Adrenal gland (tissue), 12 donors: ENCODE results near the gene G0S2. TPM values are rescaled to one million over a fixed set of nuclear protein-coding genes. Genes with fewer than 3 reads are reported as not detected.
A peak's percentile ranks its signal among the peaks of the same experiment; 100 is the strongest.

Experiments
- DNase-seq, 7 donors: peaks; one replicate each; pipeline ENCODE4 v3.0.0-alpha.2; 2019 to 2020
- H3K27ac ChIP-seq, 5 donors: fragments of 200-600 bp; sonication (generic) in 4 of 5; 1 replicate in 3 of 5; 2 replicates in 2 of 5; pipeline versions ENCODE4 v1.5.1 to v1.8.0; 2016 to 2020; ENCODE audit warnings: mild to moderate bottlenecking in 1 of 5
- H3K27me3 ChIP-seq: fragments of 200-600 bp; 2 replicates; pipeline ENCODE4 v1.8.0; 2021
- H3K36me3 ChIP-seq, 2 donors: fragments of 200-600 bp; replicated peaks in 1 of 2; 1 replicate in 1 of 2; 2 replicates in 1 of 2; pipeline versions ENCODE4 v1.5.1 to v1.8.0; 2018 to 2022
- H3K4me1 ChIP-seq, 2 donors: fragments of 200-600 bp; replicated peaks in 1 of 2; 1 replicate in 1 of 2; 2 replicates in 1 of 2; pipeline versions ENCODE4 v1.5.1 to v1.8.0; 2018 to 2021
- H3K4me3 ChIP-seq, 4 donors: fragments of 200-600 bp; sonication (generic) in 3 of 4; one replicate each; pipeline ENCODE4 v1.5.1; 2016 to 2018
- H3K9me3 ChIP-seq, 3 donors: fragments of 200-600 bp; sonication (generic) in 1 of 3; replicated peaks in 1 of 3; 1 replicate in 2 of 3; 2 replicates in 1 of 3; pipeline versions ENCODE4 v1.5.1 to v1.8.0; 2016 to 2021
- POLR2A ChIP-seq, 2 donors: fragments of 450-650 bp; IDR thresholded peaks; one replicate each; pipeline ENCODE4 v1.6.1; 2017; ENCODE audit warnings: antibody characterized with exemption in 2 of 2, mild to moderate bottlenecking in 2 of 2, moderate library complexity in 1 of 2
- WGBS, 4 donors: extraction: QIAGEN DNeasy Blood & Tissue Kit in 2 of 4; methylation state at CpG; one replicate each; pipeline versions ENCODE4 v1.1.5 to v1.1.7; 2013 to 2017; 5-methylcytosine and 5-hydroxymethylcytosine counted together
- intact Hi-C, 2 donors: fragments of 100-400 bp; cut with DNase I; formaldehyde crosslinking; loops; one replicate each; pipeline versions ENCODE4 v1.14.1 to v1.15.0; 2022 to 2023
- polyA plus RNA-seq, 3 donors: library from polyadenylated mRNA; stranded (reverse); fragments of 200-250 nt in 2 of 3; fragments of 350-450 nt in 1 of 3; fragmentation: Illumina TruSeq in 1 of 3; extraction: RNeasy Lipid Tissue Mini Kit (QIAGEN cat#74804) in 1 of 3; gene quantifications; one replicate each; pipeline ENCODE4 v1.2.3, GENCODE V29; 2013 to 2014
- total RNA-seq, 9 donors: library from RNA; depleted of rRNA in 4 of 9; stranded (reverse); fragments of >200 nt in 4 of 9; fragments of 120-200 nt in 1 of 9; fragmentation: NEBNext Ultra II Directional in 1 of 9; extraction: Animal tissue kit (Norgen Biotek cat#: 25700) in 1 of 9; gene quantifications; one replicate each; pipeline versions ENCODE4 v1.1.0 to v1.2.4, GENCODE V29; 2013 to 2023
- TF ChIP-seq, protein P1 (sequence below), 6 experiments: fragments of 450-650 bp in 4 of 6; fragments of 200-600 bp in 2 of 6; sonication (generic) in 1 of 6; IDR thresholded peaks; 1 replicate in 5 of 6; 2 replicates in 1 of 6; pipeline versions ENCODE4 v1.5.1 to v1.8.0; 2016 to 2021; ENCODE audit warnings: antibody characterized with exemption in 6 of 6, mild to moderate bottlenecking in 2 of 6, moderate library complexity in 1 of 6
- donor health status: healthy with polysubstance abuse.
- donor health status: Bipolar disorder and iron deficiency.
- donor health status: DM: yes; HTN: yes; CAD: no.
- donor health status: DM: no; HTN: no; CAD: no.
- donor health status: DM: no; HTN: no; CAD: no.
- donor health status: DM: yes; HTN: yes; CAD: no.

G0S2 gene
- total and polyA plus RNA-seq, 12 donors = 48.5 to 901 (median 237) TPM

DNA sequence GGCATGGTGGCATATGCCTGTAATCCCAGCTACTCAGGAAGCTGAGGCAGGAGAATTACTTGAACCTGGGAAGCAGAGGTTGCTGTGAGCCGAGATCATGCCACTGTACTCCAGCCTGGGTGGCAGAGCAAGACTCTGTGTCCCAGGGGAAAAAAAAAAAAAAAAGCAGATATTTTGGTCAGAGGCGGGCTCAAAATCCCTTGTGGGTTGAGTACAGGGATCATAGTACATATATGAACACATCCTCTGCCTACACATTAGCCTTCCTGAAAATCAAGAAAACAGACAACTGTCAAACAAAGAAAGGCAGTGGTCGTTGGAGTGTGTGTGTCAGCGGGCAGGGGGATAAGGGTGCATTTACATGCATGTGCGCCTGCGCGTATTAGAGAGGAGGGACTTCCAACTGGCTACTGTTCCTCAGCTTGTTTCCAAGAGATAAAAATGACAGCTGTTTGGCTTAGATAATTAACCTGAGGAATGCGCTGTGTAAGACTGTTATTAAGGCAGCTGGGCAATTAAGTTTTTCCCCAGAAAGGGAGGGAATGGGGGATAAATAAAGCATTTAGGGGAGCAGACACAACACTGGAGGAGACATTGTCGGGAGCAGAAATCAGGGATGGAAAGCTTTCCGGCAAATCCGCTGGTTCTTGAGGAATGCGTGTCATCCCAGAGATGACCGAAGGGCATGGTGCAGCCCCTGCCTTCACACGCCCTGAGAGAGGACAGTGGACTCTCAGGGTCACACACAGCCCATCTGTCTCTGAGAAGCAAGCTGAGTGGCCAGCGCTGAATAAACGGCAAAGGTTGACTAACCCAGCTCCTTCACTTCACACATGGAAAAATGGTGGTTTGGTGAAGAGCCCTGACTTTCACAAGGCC, 29.4 kb upstream of the G0S2 start:
- peak in 2 of 7 donors; percentile 36 to 62 for DNase-seq
- H3K27ac ChIP-seq = peak overlapping the region in 3 of 5 donors; percentile 77 to 90 (median 80)
- no peaks in the 10 kb centered on the region for H3K36me3 ChIP-seq
- no peaks in the 10 kb centered on the region for H3K9me3 ChIP-seq
- intact Hi-C loops = no loop called here
- H3K4me1 ChIP-seq = peaks cover 79 to 86% of the 10 kb centered on the region in 2 donors
- no peaks in the 10 kb centered on the region for H3K27me3 ChIP-seq
- no peak overlapping the region for H3K4me3 ChIP-seq
- TF ChIP-seq, protein P1, sequence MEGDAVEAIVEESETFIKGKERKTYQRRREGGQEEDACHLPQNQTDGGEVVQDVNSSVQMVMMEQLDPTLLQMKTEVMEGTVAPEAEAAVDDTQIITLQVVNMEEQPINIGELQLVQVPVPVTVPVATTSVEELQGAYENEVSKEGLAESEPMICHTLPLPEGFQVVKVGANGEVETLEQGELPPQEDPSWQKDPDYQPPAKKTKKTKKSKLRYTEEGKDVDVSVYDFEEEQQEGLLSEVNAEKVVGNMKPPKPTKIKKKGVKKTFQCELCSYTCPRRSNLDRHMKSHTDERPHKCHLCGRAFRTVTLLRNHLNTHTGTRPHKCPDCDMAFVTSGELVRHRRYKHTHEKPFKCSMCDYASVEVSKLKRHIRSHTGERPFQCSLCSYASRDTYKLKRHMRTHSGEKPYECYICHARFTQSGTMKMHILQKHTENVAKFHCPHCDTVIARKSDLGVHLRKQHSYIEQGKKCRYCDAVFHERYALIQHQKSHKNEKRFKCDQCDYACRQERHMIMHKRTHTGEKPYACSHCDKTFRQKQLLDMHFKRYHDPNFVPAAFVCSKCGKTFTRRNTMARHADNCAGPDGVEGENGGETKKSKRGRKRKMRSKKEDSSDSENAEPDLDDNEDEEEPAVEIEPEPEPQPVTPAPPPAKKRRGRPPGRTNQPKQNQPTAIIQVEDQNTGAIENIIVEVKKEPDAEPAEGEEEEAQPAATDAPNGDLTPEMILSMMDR (IDR thresholded peaks at IDR 0.05) = no peak
- TF ChIP-seq POLR2A (IDR thresholded peaks at IDR 0.05) = no peak
- WGBS, 4 donors = 68 to 78% (median 76%) methylated on average over 16 of the region's 16 CpGs

DNA sequence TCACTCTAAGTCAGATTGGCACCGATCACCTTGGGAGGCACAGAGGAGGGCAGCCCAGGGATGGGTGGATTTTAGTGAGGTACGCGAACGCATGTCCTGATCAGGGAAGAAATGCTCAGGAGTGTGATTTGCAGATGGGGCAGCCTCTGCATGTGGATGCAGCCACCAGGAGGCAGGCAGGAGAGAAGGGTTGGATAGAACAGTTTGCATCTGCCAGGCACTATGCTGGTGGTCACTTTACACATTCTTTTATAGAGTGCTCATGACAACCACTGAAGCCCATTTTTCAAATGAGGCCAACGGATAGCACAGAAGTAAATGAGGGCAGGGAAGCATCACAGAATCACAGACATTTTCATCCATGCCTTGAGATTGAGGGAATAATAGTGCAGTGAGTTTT, 28.7 kb upstream of the G0S2 start:
- H3K4me1 ChIP-seq = peaks cover 80 to 88% of the 10 kb centered on the region in 2 donors

DNA sequence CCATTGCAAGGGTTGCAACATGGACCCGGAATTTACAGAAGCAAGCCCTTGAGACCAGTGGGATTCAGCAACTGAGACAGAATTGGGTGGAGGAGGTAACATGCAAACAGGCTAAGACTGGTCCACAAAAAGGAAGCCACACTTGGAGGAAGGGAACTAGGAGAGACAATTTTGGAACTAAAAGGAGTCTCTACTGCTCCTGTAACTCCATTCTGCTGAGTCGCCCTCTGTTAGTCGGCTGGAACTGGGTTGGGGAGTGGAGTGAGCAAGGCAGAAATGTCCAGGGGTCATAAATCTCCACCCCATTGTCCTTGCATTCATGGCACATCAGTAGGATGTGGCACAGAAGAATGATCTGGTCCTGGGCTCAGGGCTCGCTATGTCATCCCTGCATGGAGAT, 28.1 kb upstream of the G0S2 start:
- TF ChIP-seq, protein P1 (IDR thresholded peaks at IDR 0.05) = no peak
- peak in 1 of 2 donors; percentile 17 for TF ChIP-seq POLR2A (IDR thresholded peaks at IDR 0.05)
- H3K4me1 ChIP-seq = peaks cover 75 to 83% of the 10 kb centered on the region in 2 donors
- peak in 5 of 7 donors; percentile 33 to 57 (median 47) for DNase-seq
- WGBS, 4 donors = 34 to 51% (median 46%) methylated on average over 4 of the region's 4 CpGs
- intact Hi-C loops = no loop called here
- no peaks in the 10 kb centered on the region for H3K36me3 ChIP-seq
- no peaks in the 10 kb centered on the region for H3K27me3 ChIP-seq
- H3K9me3 ChIP-seq = no peaks in the 10 kb centered on the region
- H3K27ac ChIP-seq = peak overlapping the region in 3 of 5 donors; percentile 77 to 90 (median 80)
- no peak overlapping the region for H3K4me3 ChIP-seq

More for the DNA sequence above, 28.7 kb upstream of the G0S2 start:
- TF ChIP-seq, protein P1 (IDR thresholded peaks at IDR 0.05) = peak in 2 of 6 experiments; percentile 27 to 32
- no peak for TF ChIP-seq POLR2A (IDR thresholded peaks at IDR 0.05)
- Histone ChIP-seq H3K27me3 (no peaks in the 10 kb centered on the region), H3K4me3 (no peak overlapping the region), H3K36me3 (no peaks in the 10 kb centered on the region), H3K27ac (peak overlapping the region in 3 of 5 donors; percentile 77 to 90 (median 80)), H3K9me3 (no peaks in the 10 kb centered on the region)
- 90 to 95% (median 94%) methylated on average over 4 to 5 of the region's 5 CpGs for WGBS, 4 donors
- no peak for DNase-seq
- intact Hi-C loops = no loop called here

DNA sequence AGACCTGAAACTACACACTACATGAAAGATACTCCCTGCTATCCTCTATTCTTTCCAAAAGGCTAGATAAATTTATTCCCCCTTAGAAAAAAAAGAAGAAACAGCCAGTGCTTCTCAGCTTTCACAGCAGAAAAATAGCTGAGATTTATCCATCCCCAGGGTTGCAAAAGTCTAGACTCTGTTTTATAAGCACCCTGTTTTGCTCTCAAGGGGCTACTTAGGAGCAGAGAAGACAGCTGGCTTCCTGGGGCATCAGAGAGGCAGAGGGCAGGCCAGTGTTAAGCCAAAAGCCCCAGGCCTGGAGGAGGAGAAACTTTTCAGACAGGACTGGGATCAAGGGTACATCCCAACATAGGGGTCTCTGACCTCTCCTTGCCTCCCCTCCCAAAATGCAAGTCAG, 26.9 kb upstream of the G0S2 start:
- H3K4me1 ChIP-seq = peaks cover 63 to 71% of the 10 kb centered on the region in 2 donors
- TF ChIP-seq POLR2A (IDR thresholded peaks at IDR 0.05) = no peak
- intact Hi-C loops = no loop called here

More for the DNA sequence above, 26.9 kb upstream of the G0S2 start:
- peak overlapping the region; percentile 20 to 90 (median 85) for H3K27ac ChIP-seq
- H3K36me3 ChIP-seq = no peaks in the 10 kb centered on the region
- no peak overlapping the region for H3K4me3 ChIP-seq
- DNase-seq = no peak
- H3K9me3 ChIP-seq = no peaks in the 10 kb centered on the region
- H3K27me3 ChIP-seq = no peaks in the 10 kb centered on the region
